Uterus (tissue), 4 donors: ENCODE results near the gene RCN1. TPM values are rescaled to one million over a fixed set of nuclear protein-coding genes. Genes with fewer than 3 reads are reported as not detected.

ENCODE experiments used
- DNase-seq, 2 donors: peaks; one replicate each; pipeline ENCODE4 v3.0.0-alpha.2; 2019 to 2020
- H3K27ac ChIP-seq, 2 donors: fragments of 200-600 bp; sonication (generic); 1 replicate in 1 of 2; 2 replicates in 1 of 2; pipeline ENCODE4 v1.5.1; 2016 to 2018
- H3K27me3 ChIP-seq, 2 donors: fragments of 200-600 bp; sonication (generic); one replicate each; pipeline ENCODE4 v1.5.1; 2018 to 2019; ENCODE audit warnings: control low read depth in 1 of 2
- H3K36me3 ChIP-seq, 2 donors: fragments of 200-600 bp; sonication (generic); one replicate each; pipeline ENCODE4 v1.5.1; 2019; ENCODE audit warnings: control low read depth in 1 of 2
- H3K4me1 ChIP-seq, 2 donors: fragments of 200-600 bp; sonication (generic); one replicate each; pipeline ENCODE4 v1.5.1; 2018 to 2019; ENCODE audit warnings: control low read depth in 1 of 2
- H3K4me3 ChIP-seq, 2 donors: fragments of 200-600 bp; sonication (generic); 1 replicate in 1 of 2; 2 replicates in 1 of 2; pipeline ENCODE4 v1.5.1; 2018 to 2019; ENCODE audit warnings: mild to moderate bottlenecking in 1 of 2
- H3K9me3 ChIP-seq, 2 donors: fragments of 200-600 bp; sonication (generic); one replicate each; pipeline ENCODE4 v1.5.1; 2019; ENCODE audit warnings: control low read depth in 1 of 2
- CTCF ChIP-seq, 4 experiments: fragments of 200-600 bp in 2 of 4; fragments of 450-650 bp in 2 of 4; sonication (generic) in 2 of 4; IDR thresholded peaks; one replicate each; pipeline ENCODE4 v1.5.1; 2016 to 2019; ENCODE audit warnings: antibody characterized with exemption in 4 of 4, mild to moderate bottlenecking in 2 of 4, moderate library complexity in 1 of 4
- POLR2A ChIP-seq, 2 donors: fragments of 450-650 bp; IDR thresholded peaks; one replicate each; pipeline ENCODE4 v1.6.1; 2016; ENCODE audit warnings: antibody characterized with exemption in 2 of 2, mild to moderate bottlenecking in 1 of 2, moderate library complexity in 1 of 2
- intact Hi-C: fragments of 100-400 bp; cut with DNase I; formaldehyde crosslinking; loops from one replicate; pipeline ENCODE4 v1.15.1; 2023; ENCODE audit warnings: low total_unique reads
- small RNA-seq: library from RNA; depleted of rRNA; stranded (forward); fragments of <200 nt; gene quantifications from one replicate; pipeline ENCODE3, GENCODE V24; 2016
- total RNA-seq, 4 donors: library from RNA; depleted of rRNA in 3 of 4; stranded (reverse); fragments of >200 nt in 3 of 4; gene quantifications; one replicate each; pipeline versions ENCODE4 v1.1.0 to v1.2.4, GENCODE V29; 2014 to 2023
- donor health status: DM: yes; HTN: yes; CAD: no.

The RCN1 gene
- total RNA-seq, 4 donors from 2014 or later = 26.1 to 221 (median 67.9) TPM

GRCh38 chr11:32152821-32153220 is 61.9 kb downstream of the RCN1 start:
- no peak overlapping the region for H3K27ac ChIP-seq
- H3K4me1 ChIP-seq = no peaks in the 10 kb centered on the region
- TF ChIP-seq POLR2A (IDR thresholded peaks at IDR 0.05) = no peak
- no peak for TF ChIP-seq CTCF (IDR thresholded peaks at IDR 0.05)
- no peak overlapping the region for H3K4me3 ChIP-seq
- H3K36me3 ChIP-seq = no peaks in the 10 kb centered on the region
- no peaks in the 10 kb centered on the region for H3K27me3 ChIP-seq
- no peak for DNase-seq
- H3K9me3 ChIP-seq = no peaks in the 10 kb centered on the region
- intact Hi-C loops = no loop called here

- Histone ChIP-seq H3K36me3 (no peaks in the 10 kb centered on the region), H3K4me3 (no peak overlapping the region), H3K4me1 (no peaks in the 10 kb centered on the region), H3K27me3 (no peaks in the 10 kb centered on the region), H3K9me3 (no peaks in the 10 kb centered on the region), H3K27ac (no peak overlapping the region)
- TF ChIP-seq CTCF (IDR thresholded peaks at IDR 0.05) = no peak
- TF ChIP-seq POLR2A (IDR thresholded peaks at IDR 0.05) = no peak
- no peak for DNase-seq
- intact Hi-C loops = no loop called here
Measured at GRCh38 chr11:32153747-32154146, 62.9 kb downstream of the RCN1 start.

GRCh38 chr11:32154275-32154674 is 63.4 kb downstream of the RCN1 start:
- Histone ChIP-seq H3K4me1 (no peaks in the 10 kb centered on the region), H3K9me3 (no peaks in the 10 kb centered on the region), H3K27me3 (no peaks in the 10 kb centered on the region), H3K27ac (no peak overlapping the region), H3K4me3 (no peak overlapping the region), H3K36me3 (no peaks in the 10 kb centered on the region)
- no peak for TF ChIP-seq CTCF (IDR thresholded peaks at IDR 0.05)
- TF ChIP-seq POLR2A (IDR thresholded peaks at IDR 0.05) = no peak
- intact Hi-C loops = no loop called here
- no peak for DNase-seq

Small RNAs within 50 kb of the gene (small RNA-seq; reads per million reads assigned to genes)
- not detected for gene RF00012
